GM18498 (cell line): ENCODE data around the gene TMEM164.

Source experiments
- ATAC-seq: cut with Tn5 transposase; IDR thresholded peaks from one replicate; pipeline ENCODE4 v1.9.1; 2021; ENCODE audit warnings: mild to moderate bottlenecking, moderate library complexity; ENCODE audit not compliant: unreplicated experiment

TMEM164 gene

GRCh38 chrX:110036162-110037033, 33.5 kb downstream of the TMEM164 start:
- ATAC-seq, result no peak

- no peak for ATAC-seq
These were observed 34.3 kb downstream of the TMEM164 start for GRCh38 chrX:110037178-110037577.

GRCh38 chrX:110038900-110039299, 36.0 kb downstream of the TMEM164 start:
- no peak for ATAC-seq

- no peak for ATAC-seq
These were observed 39.1 kb downstream of the TMEM164 start for GRCh38 chrX:110041980-110042379.

GRCh38 chrX:110042496-110042895, 39.6 kb downstream of the TMEM164 start:
- no peak for ATAC-seq

- ATAC-seq, result no peak
These were observed 40.6 kb downstream of the TMEM164 start for GRCh38 chrX:110043506-110043905.

- no peak for ATAC-seq
These were observed 41.7 kb downstream of the TMEM164 start for GRCh38 chrX:110044346-110045249.

- no peak for ATAC-seq
These were observed 42.5 kb downstream of the TMEM164 start for GRCh38 chrX:110045421-110045820.

GRCh38 chrX:110046001-110046400, 43.1 kb downstream of the TMEM164 start:
- ATAC-seq, result no peak

GRCh38 chrX:110046971-110047370, 44.1 kb downstream of the TMEM164 start:
- no peak for ATAC-seq

- ATAC-seq, result no peak
These were observed 46.2 kb downstream of the TMEM164 start for GRCh38 chrX:110049096-110049495.

- no peak for ATAC-seq
These were observed 47.5 kb downstream of the TMEM164 start for GRCh38 chrX:110050386-110050785.

GRCh38 chrX:110050901-110051300, 48.0 kb downstream of the TMEM164 start:
- no peak for ATAC-seq

GRCh38 chrX:110051559-110051958, 48.6 kb downstream of the TMEM164 start:
- no peak for ATAC-seq

- no peak for ATAC-seq
These were observed 49.4 kb downstream of the TMEM164 start for GRCh38 chrX:110052303-110052702.

GRCh38 chrX:110053453-110053852, 50.5 kb downstream of the TMEM164 start:
- no peak for ATAC-seq

- no peak for ATAC-seq
These were observed 52.7 kb downstream of the TMEM164 start for GRCh38 chrX:110055616-110056015.

GRCh38 chrX:110056419-110056818, 53.5 kb downstream of the TMEM164 start:
- no peak for ATAC-seq

- ATAC-seq, result no peak
These were observed 56.5 kb downstream of the TMEM164 start for GRCh38 chrX:110059410-110059809.

- no peak for ATAC-seq
These were observed 57.4 kb downstream of the TMEM164 start for GRCh38 chrX:110060317-110060716.

- no peak for ATAC-seq
These were observed 58.1 kb downstream of the TMEM164 start for GRCh38 chrX:110060846-110061537.
